HG02870 (cell line): ENCODE data around the gene SH2B3.
"Not testable (repeated sequence)": the region's sequence is repeated elsewhere in the genome, so short reads cannot be mapped to it uniquely, and the experiment has no call there.

Experiments used
- ATAC-seq: cut with Tn5 transposase; IDR thresholded peaks from one replicate; pipeline ENCODE4 v1.9.1; 2021; ENCODE audit warnings: mild to moderate bottlenecking, moderate library complexity; ENCODE audit not compliant: unreplicated experiment

SH2B3 gene

DNA sequence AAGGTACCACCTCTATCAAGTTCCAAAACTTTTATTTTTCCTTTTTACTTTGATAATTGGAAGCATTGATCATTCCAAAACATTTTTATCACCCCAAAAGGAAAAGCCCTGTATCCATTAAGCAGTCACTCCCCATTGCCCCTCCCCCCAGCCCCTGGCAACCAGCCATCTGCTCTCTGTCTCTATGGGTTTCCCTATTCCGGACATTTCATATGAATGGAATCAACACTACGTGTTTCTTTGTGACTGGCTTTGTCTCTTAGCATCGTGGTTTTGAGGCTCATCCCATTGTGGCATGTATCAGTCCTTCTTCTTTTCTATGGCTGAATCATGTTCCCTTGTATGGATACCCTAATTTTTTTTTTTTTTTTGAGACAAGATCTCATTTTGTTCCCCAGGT lies 18.8 kb upstream of the SH2B3 start:
- no peak for ATAC-seq

DNA sequence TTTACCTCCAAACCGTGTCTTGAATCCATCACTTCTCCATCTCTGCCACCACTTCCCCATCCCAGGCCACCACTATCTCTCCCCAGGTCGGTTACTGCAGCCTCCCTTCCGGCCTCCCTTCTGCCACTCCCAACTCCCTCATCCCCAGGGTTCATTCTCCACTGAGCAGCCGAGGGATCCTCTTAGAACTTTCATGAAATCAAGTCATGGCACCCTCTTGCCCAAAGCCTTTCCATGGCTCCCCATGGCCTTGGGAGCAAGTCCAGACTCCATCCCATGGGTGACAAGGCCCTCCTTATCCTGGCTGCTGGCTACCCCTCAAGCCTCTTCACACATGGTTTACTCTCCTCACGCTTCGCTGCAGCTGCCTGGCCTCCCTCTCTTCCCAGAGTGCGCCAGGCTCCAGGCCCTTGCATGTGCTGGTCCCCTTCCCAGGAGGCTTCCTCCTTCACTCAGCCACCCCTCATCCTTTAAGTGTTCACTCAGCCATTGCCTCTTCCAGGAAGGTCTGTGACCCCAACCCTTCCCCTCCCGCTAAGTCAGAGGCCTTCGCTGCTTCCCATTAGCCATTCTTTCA lies 17.9 kb upstream of the SH2B3 start:
- no peak for ATAC-seq

DNA sequence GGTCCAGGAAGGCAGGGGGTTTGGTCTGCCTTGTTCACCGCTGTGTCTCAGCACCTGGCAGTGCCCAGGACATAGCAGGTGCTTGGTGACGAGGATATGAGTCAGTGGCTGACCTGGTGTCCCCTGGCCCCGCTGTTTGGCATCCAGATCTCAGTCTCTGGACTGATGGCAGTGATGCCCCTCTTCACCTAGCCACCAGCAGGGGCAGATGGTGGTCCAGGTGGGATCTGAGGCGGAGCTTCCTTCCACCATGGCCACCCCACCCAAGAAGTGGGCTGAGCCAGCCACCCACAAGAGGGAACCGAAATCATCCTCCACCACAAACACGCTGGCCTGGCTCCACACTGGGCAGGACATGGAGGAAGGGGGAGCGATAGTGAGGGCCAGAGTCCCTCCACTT lies 16.1 kb upstream of the SH2B3 start:
- no peak for ATAC-seq

DNA sequence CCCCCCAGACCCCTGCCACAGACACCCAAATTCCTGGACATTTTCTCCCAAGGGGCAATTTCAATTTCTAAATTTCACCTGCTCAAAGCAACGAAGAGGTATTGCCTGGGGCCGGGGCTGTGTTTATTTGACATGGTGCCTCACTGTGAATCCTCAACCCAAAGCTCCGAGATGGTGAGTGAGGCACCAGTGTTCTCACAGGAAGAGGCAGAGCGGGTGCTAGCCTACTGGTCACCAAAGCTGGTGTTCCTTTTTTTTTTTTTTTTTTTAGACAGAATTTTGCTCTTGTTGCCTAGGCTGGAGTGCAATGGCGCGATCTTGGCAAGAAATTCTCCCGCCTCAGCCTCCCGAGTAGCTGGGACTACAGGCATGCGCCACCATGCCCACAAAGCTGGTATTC lies 14.8 kb upstream of the SH2B3 start:
- no peak for ATAC-seq

DNA sequence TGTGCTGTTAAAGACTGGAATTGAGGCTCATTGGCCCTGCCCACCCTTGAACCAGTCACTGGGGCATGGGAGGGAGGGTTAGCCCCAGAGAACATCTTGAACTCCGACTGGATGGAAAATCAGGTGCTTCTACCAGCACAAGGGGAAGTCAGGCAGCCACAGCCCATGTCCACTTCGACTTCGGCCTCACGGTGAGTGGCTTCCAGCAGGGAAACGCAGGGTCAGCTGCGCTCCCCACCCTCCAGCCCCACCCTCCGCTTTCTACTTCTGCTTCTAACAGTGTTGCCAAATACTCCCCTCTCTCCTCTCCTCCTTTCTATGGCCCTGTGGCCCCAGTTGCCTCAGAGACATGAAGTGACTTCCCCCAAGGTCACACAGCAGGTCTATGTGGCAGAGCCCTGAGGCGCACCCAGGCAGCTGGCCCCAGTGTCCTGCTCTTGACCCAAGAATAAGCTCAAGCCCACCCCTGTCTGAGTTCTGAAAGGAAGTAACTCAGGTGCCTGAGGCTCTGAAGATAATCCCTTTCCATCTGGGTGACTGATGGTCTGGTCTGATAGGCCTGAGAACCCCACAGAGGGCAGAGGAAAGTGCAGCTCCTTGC lies 11.9 kb upstream of the SH2B3 start:
- ATAC-seq, result no peak

DNA sequence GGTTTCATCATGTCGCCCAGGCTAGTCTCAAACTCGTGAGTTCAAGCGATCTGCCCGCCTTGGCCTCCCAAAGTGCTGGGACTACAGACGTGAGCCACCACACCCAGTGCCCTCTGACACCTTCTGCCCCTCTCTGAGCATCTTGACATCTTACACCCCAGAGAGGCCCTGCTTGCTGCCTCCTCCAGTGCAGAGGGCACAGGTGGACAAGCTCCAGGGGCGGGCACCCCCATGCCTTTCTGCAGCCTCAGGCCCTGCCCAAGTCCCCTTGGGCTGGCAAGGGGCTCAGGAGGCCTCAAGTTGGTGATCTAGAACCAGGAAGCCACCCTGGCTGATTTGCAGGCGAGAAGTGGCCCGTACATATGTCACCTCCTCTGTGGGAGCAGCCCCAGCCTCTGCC lies 11.2 kb upstream of the SH2B3 start:
- ATAC-seq, result no peak

DNA sequence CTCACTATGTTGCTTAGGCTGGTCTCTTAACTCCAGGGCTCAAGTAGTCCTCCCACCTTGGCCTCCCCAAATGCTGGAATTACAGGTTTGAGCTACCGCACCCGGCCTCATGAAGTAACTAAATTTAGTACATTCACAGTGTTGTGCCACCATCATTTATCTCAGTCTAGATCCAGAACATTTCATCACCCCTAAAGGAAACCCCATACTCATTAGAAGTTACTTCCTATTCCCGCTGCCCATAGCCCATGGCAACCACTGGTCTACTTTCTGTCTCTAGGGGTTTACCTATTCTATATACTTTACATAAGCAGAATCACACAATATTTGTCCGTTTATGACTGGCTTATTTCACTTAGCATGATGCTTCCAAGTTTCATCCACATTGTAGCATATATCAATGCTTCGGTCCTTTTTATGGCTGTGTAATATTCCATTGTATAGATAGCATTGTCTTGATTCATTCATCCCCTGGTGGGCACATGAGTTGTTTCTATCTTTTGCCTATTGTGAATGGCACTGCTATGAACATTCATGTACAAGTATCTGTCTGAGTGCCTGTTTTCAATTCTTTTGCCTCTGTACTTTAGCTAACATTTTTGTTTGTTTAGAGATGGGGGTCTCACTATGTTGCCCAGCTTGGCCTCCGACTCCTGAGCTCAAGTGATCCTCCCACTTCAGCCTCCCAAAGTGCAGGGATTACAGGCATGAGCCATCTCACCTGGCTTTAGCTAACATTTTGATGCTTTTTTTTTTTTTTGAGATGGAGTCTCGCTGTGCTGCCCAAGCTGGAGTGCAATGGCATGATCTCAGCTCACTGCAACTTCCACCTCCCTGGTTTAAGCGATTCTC lies 10.2 kb upstream of the SH2B3 start:
- ATAC-seq, result no peak

DNA sequence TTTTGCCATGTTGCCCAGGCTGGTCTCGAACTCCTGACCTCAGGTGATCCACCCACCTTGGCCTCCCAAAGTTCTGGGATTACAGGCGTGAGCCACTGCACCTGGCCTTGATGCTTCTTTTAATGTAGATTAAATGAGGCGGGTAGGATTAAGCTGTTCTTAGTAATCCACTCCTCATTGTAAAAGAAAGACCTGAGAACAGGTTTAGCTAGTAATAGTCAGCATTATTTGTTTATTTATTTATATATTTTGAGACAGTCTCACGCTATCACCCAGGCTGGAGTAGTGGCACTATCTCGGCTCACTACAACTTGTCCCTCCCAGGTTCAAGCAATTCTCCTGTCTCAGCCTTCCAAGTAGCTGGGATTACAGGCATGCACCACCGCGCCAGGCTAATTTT lies 9.5 kb upstream of the SH2B3 start:
- not testable (repeated sequence) for ATAC-seq

DNA sequence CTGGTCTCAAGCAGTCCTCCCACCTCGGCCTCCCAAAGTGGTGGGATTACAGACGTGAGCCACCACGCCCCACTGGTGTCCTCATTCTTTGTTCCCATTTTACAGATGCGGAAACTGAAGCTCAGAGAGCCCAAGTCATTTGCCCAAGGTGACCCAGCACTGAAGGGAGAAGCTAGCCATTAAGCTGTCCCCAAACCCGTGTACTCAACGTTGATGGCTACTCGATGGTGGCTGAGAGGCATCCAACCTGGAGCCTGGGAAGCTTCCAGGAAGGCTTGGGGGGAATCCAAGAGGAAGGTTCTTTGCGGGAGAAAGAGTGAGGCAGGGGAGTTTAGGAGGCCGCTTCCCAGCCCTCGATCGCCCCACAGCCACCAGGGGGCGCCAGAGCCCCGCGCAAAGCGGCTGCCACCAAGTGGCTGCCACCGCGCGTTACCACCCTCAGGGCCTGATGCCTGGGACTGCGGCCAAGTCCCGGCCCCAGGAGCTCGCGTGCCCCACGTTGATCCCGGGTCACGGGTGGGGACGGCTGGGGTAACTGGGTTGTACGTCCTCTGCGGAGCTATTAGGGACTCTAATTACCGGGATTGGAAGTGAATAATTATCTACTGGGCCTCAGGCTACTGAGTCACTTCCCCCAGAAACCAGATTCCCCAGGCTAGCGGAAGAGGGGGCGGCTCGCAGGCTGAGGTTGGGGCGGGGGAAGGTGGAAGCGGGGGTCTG lies 8.8 kb upstream of the SH2B3 start:
- ATAC-seq, result peak; percentile 41

DNA sequence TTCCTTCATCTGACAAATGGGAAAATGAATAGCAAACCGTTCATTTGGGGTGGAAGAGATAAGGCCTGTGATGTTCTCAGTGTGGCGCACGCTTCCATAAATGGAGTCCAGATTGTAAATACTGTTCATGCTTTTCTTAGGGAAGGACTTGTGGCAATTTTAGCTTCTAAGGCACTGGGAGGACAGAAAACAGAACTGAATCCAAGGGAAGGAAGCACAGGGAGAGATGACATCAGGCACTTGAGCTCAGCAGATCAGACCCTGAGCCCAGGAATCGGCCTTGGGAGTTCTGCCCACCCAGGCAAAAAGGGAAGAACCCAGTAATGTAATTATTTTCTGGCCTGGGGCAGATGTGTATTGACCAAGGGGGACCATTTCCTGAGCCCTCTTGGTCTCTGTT lies 7.2 kb upstream of the SH2B3 start:
- ATAC-seq, result no peak

DNA sequence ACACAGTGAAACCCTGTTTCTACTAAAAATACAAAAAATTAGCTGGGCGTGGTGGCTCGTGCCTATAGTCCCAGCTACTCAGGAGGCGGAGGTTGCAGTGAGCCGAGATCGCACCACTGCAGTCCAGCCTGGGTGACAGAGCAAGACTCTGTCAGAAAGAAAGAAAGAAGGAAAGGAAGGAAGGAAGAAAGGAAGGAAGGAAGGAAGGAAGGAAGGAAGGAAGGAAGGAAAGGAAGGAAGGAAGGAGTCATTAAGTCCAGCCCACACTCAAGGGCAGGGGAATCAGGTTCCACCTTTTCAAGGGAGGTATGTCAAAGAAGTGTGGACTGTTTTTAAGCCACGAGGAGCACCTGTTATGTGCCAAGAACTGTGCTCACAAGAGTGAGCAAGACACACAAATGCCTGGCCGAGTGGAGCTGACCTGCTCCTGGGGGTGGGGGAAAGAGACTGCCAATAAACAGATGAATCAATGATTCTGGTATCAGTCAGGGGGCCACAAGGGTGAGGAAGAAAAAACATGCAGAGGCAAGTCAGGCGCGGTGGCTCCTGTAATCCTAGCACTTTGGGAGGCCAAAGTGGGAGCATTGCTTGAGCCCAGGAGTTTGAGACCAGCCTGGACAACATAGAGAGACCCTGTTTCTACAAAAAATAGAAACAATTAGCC lies 5.8 kb upstream of the SH2B3 start:
- not testable (repeated sequence) for ATAC-seq

DNA sequence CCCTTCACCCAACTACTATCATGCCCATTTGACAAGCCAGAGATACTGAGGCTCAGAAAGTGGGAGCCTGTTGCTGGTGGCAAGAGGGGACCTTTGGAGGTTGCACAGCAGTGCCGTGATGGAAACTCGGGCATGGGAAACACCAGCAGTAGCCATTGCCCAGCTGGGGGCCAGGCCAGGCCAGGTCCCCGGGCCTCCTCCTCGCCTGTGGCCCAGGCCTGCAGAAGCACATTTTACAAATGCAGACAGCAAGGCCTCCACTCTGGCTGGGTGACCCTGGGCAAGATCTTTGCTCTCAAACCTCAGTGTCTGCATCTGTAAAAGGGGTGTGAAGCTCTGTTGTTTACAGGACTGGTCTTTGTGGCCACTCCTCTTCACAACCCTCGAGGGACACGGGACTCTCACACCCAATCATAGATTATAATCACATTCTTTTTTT lies 4.5 kb upstream of the SH2B3 start:
- no peak for ATAC-seq

DNA sequence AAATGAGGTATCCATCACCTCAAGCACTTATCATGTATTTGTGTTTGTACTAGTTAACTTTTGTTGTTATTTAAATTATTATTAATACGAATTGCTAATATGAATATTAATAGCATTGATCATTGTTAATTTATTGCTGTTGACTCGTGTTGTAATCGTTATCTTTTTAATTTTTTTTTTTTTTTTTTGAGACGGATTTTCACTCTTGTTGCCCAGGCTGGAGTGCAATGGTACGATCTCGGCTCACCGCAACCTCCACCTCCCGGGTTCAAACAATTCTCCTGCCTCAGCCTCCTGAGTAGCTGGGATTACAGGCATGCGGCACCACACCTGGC lies 3.3 kb upstream of the SH2B3 start:
- ATAC-seq, result not testable (repeated sequence)

DNA sequence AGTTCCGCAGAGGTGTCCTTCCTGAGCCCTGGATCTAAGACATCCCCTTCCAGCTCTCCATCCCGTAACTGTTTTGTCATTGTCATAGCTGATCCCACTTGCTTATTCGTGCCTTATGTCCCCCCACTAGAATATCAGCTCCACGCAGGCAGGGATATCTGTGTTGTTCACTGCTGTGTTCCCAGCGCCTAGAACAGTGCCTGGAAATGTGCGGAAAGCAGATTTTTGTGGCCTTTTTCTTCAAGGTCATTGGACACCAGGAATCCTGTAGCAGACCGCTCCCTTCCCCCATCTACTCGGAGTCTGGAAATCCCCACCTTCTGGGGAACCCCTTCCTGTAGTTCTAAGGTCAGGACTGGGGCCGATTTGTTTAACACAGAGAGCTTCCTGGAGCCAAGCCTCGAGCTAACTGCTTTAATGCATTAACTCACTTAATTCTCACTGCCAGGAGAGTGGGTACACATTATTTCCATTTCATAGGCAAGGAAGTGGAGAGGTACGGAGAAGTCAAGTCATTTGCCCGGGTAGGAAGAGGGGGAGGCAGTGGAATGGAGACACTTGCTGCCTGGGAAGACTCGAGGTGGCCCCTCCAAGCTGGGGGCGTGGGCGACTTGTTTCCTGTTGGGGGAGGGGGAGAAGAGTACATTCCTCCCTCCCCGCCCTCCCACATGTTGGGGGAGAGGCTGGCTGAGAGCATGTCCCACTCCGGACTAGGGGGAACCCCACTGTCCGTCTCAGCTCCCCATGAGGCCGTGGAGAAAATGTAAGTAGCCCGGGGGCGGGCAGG lies 1.2 kb upstream of the SH2B3 start:
- ATAC-seq, result no peak

DNA sequence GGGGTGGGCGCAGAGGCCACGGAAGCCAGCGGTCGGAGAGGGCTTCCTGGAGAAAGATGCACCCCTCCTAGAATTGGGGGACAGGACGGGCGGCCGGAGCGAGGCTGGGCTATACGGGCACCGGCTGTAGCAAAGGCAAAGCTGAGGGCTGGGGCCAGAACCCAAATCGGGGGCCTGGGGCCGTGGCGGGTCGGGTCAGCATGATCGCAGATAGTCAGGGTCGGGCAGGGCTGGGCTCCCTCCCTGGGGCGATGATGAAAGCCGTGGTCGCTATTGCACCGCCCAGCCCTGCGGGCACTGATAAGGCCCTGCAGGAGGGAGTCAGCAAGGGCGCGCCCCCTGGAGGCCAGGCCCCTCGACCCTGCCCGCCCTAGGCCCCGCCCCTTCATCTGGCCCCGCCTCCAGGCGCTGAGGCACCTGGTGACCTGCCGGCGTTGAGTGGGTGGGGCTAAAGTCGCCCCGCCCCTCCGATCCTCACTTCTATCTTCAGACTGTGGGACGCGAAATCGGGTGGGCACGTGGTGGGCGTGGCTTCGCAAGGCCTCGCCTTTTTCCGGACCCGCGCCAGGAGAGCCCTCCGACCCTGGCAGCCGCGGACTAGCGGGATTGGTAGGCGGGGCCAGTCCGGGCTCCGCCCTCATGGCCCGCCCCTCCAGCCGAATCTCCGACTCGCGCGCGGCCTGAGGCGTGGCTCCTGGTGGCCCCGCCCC lies 419 bp upstream of the SH2B3 start:
- ATAC-seq, result peak; percentile 55

DNA sequence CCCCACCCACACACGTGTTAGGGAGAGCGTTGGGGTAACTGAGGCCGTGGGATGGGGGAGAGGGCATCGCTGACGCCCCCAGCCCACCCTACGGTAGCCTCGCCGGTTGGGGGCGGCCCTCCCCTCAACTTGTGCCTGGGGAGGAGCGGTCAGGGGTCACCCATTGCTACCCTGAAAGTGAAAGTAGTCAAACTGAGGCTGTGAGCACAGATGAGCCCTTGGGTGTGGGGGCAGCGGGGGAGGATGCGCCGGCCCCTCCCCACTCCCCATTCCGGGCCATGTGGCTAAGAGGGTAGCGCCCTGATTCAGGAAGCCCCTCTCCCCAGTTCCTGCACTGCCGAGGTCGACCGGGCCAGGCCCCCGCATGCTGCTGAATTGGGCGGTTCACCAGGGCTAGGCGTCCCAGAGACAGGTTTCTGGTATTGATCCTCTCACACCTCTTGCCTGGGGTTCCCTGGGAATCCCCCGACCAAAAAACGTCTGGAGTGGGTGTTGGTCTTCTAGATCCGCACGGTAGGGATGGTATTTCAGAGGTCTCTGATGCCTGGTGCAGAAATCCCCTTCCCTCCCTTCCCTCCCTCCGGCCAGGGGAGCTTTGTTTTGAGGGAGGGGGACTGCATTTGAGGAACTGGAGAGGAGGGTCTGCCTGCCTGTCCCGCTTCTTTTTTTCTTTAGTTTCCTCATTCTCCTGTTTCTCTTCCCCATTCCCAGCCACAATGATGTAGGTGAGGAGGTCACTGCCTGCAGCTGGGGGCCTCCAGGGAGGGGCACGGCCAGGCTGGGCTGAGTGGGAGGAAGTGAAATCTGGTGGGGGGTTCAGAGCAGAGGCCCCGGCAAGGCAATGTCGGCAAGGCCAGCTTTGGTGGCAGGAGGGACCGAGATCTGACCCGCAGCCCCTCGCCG lies 1.0 kb downstream of the SH2B3 start:
- no peak for ATAC-seq

DNA sequence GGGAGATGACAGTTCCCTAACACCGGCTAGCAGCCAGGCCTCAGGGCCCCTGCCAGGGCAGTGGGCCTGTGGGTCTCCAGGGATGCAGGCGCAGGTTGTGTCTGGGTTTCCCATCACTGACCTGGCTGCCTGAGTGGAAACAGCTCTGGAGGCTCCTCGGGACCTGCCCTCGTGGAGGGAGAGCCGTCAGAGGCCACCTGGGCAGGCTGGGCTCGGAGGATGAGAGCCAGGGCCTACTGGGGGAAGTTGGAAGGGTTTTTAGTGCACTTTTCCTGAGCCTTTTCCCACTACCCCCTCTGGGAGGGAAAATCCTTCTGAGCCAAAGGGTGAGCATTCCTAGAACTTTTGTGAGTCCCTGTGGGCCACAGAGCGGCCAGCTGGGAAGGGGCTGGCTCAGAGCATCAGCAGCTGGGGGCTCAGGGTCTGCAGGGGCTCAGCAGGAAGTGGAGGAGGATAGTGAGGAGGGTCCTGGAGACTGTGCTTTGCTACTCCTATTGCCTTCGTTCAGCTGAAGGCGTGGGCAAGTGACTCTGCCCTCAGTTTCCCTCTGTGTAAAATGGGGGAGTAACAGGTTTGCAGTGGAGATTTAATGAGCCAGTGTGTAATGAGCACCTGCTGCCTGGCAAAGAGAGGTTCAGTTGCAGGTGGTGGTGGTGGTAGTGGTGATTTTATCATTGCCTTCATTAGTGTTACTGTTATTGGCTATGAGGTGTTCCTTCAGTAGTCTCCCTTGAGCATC lies 1.8 kb downstream of the SH2B3 start:
- no peak for ATAC-seq

DNA sequence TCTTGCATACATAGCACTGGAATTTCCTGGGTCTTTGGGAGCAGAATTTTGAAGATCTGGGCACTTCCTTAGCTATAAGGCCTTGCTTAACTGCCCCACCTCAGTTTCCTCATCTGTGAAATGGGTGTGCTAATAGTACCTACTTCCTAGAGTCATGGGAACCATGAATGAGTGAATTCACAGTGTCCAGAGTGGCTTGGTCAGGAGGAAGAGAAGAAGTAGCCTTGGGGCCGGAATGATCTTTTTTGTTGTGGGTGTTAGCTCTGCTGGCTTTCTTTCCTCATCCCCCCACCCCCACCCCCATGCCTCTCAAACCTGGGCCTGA lies 2.4 kb downstream of the SH2B3 start:
- no peak for ATAC-seq
